HG03139 (cell line): ENCODE measurements around the gene CCDC141.
A peak's percentile ranks its signal among the peaks of the same experiment; 100 is the strongest.

Experiments used
- ATAC-seq: cut with Tn5 transposase; IDR thresholded peaks from one replicate; pipeline ENCODE4 v1.9.1; 2021; ENCODE audit not compliant: unreplicated experiment

Gene CCDC141

GRCh38 chr2:178912416-178913048, 137.4 kb downstream of the CCDC141 start:
- ATAC-seq: no peak

- no peak for ATAC-seq
Measured at GRCh38 chr2:178911039-178911438, 138.9 kb downstream of the CCDC141 start.

- no peak for ATAC-seq
Measured at GRCh38 chr2:178910005-178910404, 139.9 kb downstream of the CCDC141 start.

GRCh38 chr2:178909507-178909906, 140.4 kb downstream of the CCDC141 start:
- ATAC-seq: no peak

GRCh38 chr2:178908810-178909209, 141.1 kb downstream of the CCDC141 start:
- no peak for ATAC-seq

- ATAC-seq: no peak
Measured at GRCh38 chr2:178905261-178905660, 144.7 kb downstream of the CCDC141 start.

- no peak for ATAC-seq
Measured at GRCh38 chr2:178899656-178900055, 150.3 kb downstream of the CCDC141 start.

- ATAC-seq: no peak
Measured at GRCh38 chr2:178895872-178896271, 154.1 kb downstream of the CCDC141 start.

- ATAC-seq: no peak
Measured at GRCh38 chr2:178895171-178895570, 154.8 kb downstream of the CCDC141 start.

- ATAC-seq: no peak
Measured at GRCh38 chr2:178892751-178893625, 156.9 kb downstream of the CCDC141 start.

- ATAC-seq: no peak
Measured at GRCh38 chr2:178891959-178892485, 157.9 kb downstream of the CCDC141 start.

- ATAC-seq: peak; percentile 88
Measured at GRCh38 chr2:178891265-178891958, 158.5 kb downstream of the CCDC141 start.

GRCh38 chr2:178886006-178886405, 163.9 kb downstream of the CCDC141 start:
- ATAC-seq: no peak

GRCh38 chr2:178884440-178884839, 165.5 kb downstream of the CCDC141 start:
- no peak for ATAC-seq

GRCh38 chr2:178882666-178883440, 167.1 kb downstream of the CCDC141 start:
- ATAC-seq: no peak

GRCh38 chr2:178881075-178881474, 168.9 kb downstream of the CCDC141 start:
- no peak for ATAC-seq

GRCh38 chr2:178880257-178880656, 169.7 kb downstream of the CCDC141 start:
- no peak for ATAC-seq

GRCh38 chr2:178877874-178878273, 172.1 kb downstream of the CCDC141 start:
- no peak for ATAC-seq

- ATAC-seq: no peak
Measured at GRCh38 chr2:178874529-178875240, 175.3 kb downstream of the CCDC141 start.

GRCh38 chr2:178873912-178874311, 176.0 kb downstream of the CCDC141 start:
- ATAC-seq: no peak
